B cell (primary cell): ENCODE measurements around the gene PDIA4.

Source experiments
- EZH2 ChIP-seq: IDR thresholded peaks from 2 replicates; pipeline ENCODE4 v1.6.1; 2012; ENCODE audit warnings: borderline replicate concordance, low read depth, mild to moderate bottlenecking, moderate library complexity, low read length; ENCODE audit not compliant: insufficient read depth, poor library complexity, severe bottlenecking
- TF ChIP-seq, protein P1 (sequence below): fragments of 200-600 bp; IDR thresholded peaks from one replicate; pipeline ENCODE4 v1.8.0; 2022; ENCODE audit warnings: antibody characterized with exemption, mild to moderate bottlenecking

DNA sequence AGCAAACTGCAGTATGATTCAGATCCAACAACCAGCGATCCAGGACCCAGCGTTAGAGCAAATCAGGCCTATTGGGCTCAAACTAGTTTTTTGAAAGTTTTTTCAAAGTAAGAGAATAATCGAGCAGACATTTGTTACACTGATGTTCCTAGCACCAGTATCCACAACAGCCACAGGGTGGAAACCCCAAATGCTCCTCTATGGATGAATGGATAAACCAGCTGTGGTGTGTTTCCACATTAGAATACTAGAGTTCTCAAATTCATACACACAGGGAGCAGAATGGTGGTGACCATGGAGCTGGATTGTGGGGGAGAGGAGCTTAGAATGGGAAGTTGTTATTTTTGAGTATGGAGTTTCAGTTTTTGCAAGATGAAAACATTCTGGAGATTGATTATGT is 60.7 kb downstream of the PDIA4 start:
- TF ChIP-seq, protein P1, sequence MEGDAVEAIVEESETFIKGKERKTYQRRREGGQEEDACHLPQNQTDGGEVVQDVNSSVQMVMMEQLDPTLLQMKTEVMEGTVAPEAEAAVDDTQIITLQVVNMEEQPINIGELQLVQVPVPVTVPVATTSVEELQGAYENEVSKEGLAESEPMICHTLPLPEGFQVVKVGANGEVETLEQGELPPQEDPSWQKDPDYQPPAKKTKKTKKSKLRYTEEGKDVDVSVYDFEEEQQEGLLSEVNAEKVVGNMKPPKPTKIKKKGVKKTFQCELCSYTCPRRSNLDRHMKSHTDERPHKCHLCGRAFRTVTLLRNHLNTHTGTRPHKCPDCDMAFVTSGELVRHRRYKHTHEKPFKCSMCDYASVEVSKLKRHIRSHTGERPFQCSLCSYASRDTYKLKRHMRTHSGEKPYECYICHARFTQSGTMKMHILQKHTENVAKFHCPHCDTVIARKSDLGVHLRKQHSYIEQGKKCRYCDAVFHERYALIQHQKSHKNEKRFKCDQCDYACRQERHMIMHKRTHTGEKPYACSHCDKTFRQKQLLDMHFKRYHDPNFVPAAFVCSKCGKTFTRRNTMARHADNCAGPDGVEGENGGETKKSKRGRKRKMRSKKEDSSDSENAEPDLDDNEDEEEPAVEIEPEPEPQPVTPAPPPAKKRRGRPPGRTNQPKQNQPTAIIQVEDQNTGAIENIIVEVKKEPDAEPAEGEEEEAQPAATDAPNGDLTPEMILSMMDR: no peak
- no peak for TF ChIP-seq EZH2
